ENCODE data around the gene ITGA11.
A peak's percentile ranks its signal among the peaks of the same experiment; 100 is the strongest.

Gene ITGA11

DNA sequence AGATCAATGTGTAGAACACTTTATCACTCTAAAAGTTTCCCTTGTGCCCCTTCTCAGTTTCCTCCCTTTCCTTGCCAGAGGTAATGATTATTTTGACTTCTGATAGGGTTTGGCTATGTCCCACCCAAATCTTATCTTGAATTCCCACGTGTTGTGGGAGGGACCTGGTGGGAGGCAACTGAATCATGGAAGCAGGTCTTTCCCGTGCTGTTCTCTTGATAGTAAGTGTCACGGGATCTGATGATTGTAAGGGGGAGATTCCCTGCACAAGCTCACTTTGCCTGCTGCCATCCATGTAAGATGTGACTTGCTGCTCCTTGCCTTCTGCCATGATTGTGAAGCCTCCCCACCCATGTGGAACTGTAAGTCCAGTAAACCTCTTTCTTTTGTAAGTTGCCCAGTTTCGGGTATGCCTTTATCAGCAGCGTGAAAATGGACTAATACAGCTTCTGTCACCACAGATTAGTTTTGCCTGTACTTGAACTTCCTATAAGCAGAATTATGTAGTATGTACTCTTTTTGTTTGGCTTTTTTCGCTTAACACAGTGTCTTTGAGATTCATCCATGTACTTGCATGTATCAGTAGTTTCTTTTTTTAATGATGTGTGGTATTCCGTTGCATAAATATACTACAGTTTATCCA, 147.2 kb downstream of the ITGA11 start:
- DNase-seq = no peak

DNA sequence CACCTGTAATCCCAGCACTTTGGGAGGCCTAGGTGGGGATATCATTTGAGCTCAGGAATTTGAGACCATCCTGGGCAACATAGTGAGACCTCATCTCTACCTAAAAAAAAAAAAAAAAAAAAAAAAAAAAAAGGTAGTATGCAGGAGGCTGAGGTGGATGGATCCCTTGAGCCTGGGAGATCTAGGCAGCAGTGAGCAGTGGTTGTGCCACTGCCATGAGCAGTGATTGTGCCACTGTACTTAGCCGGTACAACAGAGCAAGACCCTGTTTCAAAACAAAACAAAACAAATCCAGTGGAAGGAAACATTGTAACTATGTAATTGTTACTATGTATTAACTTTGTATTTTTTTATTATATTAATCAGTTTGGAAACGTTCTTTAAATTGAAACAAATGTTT, 148.6 kb downstream of the ITGA11 start:
- DNase-seq = no peak

DNA sequence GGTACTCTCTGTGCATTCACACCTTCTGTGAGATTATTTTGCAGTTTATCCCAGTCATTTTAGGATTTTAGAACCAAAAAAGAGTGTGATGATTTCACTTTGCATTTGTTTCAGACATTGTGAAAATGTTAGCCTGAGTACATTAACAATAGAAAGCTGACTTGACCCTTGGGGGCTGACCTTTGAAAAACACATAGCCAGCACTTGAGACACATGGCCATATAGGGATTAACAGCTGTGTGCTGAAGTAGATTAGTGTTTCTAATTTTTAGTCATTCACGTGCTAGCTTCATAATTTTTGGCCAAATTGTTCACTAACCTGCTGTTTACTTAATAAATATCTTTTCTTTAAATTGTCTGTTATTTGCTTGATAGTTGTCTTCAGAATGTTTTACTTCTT, 151.0 kb downstream of the ITGA11 start:
- DNase-seq = no peak

DNA sequence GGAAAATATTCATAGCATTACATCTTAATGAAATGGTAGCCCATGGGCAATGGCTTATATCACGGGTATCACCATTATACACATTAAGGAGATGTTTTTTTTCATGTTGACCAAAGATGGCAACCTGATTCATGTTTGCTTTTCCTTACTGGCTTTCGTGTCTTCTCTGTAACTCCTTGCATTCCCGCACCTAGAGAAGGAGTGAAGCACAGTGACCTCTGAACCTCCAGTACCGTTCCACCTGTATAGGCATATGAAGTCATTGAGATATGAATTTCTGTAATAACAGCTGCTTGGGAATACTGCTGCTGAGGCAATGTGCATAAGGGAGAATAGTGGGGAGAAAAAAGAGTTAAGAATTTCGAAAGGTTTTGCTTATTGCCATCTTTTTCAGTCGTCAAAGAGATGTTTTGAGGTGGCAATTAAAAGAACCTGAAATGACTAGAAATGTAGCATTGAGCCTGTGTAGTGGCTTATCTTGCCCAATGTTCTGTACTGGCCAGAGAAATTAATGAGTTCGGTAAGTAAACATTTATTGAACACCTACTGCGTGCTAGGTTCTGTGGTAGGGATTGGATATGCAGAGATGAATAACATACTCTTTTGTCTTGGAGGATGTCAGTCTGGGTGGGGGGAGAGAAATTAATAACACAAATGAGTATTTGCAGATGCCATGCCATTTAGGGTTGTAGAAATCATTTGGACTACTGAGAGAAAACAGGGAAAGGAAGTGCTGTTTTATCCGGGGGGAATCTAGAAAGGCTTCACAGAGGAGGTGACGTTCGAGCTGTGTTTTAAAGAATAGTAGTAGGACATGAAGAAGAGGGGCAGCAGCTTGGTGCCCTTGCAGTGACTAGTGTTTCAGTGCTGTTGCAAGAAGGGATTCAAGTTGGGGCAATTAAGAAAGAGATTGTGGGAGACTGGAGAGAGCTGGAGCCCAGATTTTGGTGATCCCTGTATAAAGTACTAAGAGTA, 151.9 kb downstream of the ITGA11 start:
- no peak for DNase-seq

DNA sequence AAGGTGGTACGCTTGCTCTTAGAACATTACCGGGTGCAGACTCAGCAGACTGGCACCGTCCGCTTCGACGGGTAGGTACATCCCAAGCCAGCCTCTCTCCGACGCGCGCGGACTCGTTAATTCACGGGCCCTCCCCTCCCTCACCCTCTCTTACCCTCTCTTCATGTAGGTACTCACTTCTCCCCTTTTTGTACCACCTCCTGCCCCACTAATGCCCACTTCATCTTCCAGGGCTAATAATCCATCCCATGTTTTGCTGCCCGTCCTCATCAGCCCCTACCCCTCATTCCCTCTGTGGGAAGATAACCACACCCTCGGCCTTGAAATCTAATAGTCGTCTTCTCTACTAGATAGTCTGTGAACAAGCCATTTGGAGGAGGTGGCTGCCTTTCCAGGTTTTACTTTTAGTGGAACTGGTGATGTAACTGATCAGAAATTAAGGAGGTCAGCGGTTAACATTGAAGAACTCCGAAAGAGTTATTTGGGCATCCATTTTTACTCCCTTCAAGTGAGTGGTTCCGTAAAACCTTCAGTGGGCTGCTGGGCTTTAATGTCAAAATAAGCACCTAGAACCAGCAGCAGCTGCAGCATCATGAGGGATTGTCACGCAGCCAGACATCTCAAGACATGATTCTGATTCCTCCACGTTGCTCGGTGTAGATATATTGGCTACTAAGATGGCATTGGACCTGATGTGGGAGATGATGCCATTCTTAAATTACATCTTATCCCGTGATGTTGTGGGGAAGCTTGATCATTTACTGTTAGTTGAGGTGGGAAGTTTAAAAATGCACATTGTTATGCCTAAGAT, 153.2 kb downstream of the ITGA11 start:
- DNase-seq = no peak

DNA sequence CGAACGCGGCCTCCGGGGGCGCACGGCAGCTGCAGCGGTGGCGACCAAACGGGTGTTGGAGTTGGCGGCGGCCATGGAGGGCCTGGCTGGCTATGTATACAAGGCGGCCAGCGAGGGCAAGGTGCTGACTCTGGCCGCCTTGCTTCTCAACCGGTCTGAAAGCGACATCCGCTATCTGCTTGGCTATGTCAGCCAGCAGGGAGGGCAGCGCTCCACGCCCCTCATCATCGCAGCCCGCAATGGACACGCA, 153.7 kb downstream of the ITGA11 start:
- DNase-seq = no peak

DNA sequence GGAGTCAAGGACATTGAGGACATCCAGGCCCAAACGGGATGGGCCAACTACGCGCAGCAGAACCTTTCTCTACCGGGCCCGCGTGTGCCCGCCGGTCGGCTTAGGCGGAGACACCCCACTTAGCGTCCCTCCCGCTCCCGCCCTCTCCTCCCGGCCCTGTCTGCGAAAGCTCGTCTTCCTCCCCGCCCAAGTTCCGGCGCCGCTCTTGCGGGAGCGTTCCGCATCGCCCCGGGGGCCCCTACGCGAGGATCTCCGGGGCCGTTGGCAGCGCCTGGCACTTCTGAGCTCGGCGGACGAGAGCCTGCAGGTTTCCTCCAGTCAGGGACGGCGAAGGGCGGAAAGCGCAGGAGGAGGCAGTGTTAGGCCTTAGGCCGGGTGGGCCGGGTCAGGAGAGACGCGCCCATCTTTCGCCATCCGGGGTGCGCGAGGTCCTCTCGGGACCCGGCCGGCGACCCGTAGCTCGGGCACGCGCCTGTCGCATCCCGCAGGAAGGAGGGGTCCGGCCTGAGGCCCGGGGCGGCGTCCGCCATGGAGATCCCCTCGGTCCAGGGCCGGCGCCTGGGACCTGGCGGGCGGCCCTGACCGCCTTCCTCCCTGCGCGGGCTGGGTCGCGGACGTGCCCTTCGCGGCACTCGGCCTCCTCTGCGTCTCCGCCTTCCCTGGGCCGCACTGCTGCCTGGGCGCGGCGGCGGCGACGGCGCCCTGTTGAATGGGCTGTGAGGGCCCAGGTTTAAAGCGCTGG, 154.2 kb downstream of the ITGA11 start, which contains the start of gene FEM1B:
FEM1B (plus strand) TSS at position 143 of the 742 bp plus-strand sequence. CDS start 673 bp downstream, outside the sequence.
- peak; percentile 91 for DNase-seq

DNA sequence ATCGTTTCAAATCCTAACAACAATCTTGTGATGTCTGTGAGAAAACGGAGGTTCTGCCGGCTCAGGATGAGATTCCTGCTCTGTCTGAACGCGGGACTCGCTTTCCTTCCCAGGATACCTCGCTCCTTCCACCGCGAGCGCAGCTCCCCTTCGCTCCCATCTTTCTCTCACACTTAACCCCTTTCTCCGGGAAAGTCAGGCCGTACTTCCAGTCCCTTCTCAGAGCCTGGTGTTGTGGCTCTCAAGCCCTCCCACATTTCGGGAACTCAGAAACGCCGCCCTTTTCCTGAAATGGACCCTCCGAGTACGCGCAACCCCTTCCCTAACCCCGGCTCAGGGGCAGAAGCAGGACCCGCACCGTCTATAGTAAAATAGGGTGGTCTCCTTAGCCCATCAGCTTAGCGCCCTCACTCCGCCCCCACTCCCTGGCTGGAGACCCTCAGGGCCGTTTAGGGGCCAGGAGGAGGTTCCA, 154.8 kb downstream of the ITGA11 start:
- no peak for DNase-seq

DNA sequence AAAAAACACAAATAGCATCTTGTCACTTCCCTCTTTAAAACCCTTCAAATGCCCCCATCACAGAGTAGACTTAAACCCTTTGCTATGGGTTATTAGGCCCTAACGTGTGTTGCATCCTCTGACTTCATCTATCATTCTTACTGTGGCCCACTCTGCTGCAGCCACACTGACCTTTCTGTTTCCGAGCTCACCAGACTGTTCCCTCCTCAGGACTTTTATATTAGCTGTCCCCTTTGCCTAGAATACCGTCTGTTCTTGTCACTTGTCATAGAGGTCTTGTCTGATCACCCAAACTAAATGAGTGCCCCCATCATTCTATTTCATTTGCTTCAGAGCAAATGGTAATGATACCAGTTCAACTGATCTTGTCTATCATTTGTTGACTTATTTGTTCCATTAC, 155.3 kb downstream of the ITGA11 start:
- no peak for DNase-seq

DNA sequence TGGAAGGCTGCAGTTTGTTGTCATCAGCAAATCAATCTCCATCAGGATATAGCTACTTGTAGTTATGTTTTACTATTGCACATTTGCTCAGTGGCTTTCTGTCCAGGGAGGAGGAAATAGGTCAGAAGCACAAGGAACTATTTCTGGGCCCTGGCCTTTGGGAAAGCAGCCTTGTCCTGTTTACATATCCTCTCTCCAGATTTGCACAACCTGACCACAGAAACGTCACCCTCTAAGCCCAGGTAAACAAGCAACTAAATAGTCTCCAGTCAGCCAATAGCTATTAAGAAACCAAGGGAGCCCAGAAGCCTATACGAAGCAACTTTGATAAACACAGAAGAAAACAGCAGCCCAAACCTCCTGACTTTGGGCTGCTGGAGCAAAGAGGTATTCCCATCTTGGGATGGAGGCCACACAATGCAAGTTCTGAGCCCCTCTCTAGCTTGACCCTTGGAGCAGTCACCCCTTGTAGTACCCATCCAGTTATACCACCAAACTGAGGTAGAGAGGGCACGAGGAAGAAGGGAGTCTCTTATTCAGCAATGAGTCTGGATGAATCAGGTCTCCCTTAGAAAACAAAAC, 156.7 kb downstream of the ITGA11 start:
- no peak for DNase-seq

DNA sequence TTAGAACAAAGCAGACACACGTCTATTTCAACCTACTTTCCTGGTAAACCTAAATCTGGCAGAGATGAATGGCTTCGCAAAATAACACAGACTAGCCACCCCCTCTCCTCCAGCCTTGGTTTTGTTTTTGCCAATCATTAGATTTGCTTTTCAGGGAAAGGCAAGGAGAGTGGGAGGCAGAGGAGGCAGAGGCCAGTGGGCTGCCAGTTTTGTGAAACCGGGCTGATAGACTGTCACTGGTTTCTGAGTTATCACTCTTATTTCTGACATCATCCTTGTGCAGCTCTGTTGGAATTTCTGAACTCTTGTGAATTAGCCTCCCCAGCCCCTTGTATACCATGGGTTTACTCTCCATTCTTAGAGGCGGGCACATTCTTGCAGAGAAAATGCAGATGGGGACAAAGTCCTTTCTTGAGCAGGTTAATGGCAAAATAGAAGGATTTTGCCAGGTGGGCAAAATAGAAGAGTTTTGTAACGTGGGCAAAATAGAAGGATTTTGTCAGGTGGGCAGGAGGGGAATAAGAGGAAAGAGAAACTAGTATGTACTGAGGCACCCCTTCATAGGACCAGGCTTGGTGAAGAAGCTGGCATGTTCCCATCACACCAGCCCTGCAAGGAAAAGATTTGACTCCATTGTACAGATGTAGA, 157.6 kb downstream of the ITGA11 start:
- no peak for DNase-seq

DNA sequence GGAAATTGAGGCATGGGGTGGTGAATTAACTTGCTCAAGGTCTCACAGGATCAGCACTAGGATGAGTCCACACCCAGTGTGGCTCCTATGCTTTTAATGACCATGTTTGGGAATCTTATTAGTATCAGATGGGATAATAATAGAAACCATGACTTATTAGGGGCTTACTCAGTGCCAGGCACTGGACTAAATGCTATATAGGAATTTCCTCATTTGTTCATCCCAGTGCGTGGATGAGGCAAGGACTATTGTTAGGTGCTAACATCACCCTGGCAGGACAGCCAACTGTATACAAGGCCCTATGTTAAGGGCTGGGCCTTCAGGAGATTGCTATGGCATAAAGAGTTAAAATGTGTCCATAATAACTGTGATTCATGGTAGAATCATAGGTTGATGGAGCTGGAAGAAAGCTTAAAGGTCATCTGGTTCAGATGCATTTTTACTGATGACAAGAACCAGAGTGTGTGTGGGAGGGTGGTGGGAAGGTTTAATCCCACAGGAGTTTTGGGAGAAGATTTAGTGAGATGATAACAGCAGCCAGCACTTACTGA, 159.2 kb downstream of the ITGA11 start:
- no peak for DNase-seq

DNA sequence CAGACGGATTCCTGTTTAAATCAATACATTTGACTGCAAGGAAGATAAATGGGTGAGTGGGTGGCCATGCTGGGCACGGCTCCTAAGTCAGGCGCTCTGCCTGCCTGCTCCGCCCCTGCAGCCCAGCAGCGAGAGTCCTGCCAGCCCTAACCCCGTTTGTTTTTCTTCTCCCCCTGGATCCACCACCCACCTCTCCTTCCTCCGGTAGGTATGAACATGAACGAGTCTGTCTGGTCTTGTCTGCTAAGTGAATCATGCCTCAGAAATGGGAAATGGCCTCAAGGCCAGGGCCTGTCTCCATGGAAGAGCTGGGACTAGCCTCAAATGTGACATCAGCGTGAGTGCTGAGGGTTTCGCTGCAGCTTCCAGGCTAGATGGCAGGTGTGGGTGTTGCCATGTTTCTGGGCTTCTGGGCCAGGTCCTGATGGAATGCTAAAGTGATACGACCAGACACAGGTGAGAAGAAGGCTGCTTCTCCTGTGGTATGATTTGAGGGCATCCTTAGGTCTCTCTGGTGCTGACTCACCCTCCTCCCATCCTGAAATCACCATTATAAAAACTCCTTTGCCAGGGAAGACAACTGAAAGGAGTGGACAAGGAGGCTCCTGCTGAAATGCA, 160.0 kb downstream of the ITGA11 start:
- DNase-seq = no peak

DNA sequence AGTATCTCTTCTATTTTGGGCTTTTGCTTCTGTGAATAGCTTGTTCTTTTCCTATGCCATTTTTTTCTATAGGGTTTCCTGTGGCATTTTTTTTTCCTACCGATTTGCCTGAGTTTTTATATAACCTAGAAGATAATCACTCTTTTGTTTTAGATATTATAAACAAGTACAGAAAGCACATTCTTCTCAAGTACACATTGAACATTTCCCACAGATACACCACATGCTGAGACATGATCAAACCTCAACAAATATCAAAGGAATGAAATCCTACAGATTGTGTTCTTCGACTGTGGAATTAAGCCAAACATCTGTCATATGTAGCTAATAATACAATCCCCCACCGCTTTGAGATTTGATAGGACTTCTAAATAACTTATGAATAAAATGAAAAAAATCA, 163.6 kb downstream of the ITGA11 start:
- DNase-seq = no peak

DNA sequence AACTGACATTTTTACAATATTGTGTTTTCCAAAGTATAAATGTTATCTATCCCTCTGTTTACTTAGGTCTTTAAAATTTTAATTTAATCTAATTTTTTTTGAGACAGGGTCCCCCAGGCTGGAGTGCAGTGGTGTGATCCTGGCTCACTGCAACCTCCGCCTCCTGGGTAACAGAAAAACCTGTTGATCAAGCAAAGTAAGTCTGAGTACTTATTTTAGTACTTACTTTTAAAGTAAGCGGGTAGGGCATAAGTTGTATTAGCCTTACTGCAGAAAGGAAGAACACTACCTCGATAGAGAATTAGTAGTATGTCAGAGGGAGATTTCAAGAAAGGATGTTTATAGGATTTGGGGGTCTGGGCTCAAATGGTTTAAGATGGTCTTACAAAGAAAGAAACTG, 166.3 kb downstream of the ITGA11 start:
- DNase-seq = no peak

DNA sequence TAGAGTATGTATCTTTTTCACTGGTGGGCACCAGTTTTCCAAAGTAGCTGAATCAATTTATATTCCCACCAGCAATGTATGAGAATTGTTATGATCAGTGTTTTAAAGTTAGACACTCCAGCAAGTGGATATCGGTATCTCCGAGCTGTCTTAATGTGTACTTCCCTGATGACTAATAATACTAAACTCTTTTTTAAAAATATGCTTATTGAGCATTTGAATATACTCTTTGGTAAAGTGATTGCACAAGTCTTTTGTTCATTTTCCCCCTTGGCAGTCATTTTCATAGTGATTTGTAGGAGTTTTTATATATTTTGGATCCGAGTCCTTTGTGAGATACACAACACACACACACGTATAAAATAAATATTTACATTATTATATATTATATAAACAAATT, 166.9 kb downstream of the ITGA11 start:
- no peak for DNase-seq

DNA sequence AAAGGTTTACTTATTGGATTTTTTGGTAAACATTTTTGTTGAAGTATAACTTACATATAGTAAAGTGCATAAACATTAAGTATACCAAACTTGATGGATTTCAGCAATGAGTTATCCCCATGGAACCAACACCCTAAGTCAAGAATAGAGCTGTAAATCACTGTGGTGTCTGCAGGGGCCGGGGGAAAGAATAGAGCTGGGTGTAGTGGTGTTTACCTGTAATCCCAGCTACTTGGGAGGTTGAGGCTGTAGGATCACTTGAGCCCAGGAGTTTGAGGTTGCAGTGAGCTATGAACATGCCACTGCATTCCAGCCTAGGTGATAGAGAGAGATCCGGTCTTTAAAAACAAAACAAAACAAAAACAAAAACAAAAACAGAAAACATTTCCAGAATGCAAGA, 167.7 kb downstream of the ITGA11 start:
- DNase-seq = no peak

DNA sequence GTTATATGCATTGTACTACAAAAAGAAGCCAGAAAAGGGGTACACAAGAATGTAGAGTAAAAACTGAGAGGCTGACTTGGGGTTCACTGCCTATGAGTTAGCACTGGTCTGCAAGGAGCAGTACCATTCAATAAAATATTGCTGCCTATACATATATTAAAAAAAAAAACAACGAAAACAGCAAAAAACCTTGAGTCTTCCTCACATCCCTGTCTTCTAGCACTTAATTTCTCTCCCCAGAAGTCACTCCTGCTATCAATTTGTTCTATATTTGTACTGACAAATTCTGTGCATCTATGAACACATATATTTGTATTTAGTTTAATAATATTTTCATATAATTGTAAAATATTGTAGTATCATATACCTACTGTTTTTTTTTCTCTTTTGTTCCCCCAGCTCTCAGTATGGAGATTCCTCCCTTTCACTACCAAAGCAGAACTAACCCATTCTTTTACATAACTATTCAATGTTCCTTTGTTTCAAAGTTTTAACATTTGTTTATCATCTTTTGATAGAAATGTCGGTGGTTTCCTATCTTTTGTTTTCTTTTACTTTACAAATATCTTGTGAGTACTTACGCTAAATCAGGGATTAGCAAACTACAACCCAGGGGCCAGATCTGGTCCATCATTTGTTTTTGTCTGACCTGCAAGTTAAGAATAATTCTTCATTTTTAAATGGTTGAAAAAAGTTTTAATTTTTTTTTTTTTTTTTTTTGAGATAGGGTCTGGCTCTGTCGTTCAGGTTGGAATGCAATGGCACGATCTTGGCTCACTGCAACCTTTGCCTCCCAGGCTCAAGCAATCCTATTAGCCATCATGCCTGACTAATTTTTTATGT, 169.2 kb downstream of the ITGA11 start:
- no peak for DNase-seq

DNA sequence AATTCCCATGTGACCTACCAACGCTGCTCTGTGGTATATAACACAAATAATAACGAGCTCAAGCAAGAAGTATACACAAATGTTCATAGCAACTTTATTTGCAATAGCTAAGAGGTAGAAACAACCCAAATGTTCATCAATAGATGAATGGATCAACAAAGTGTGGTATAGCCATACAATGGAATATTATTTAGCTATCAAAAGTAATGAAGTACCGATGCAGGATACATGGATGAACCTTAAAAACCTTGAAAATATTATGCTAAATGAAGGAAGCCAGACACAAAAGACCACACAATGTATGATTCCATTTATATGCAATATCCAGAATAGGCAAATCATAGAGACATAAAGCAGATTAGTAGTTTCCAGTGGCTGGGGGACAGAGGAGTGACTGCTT, 170.0 kb downstream of the ITGA11 start:
- DNase-seq = no peak

DNA sequence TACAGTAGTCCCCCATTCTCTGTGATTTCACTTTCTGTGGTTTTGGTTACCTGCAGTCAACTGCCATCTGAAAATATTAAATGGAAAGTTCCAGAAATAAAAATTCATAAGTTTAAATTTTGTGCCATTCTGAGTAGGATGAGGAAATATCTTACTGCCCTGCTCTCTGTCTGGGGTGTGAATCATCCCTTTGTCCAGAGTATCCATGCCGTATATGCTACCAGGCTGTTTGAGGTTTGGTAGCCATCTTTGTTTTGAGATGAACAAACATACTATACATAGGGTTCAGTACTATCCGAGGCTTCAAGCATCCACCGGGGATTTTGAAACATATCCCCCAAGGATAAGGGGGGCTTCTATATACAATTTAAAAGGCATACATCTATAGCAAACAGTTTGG, 170.7 kb downstream of the ITGA11 start:
- no peak for DNase-seq

Measured in activated CD4-positive, alpha-beta T cell treated with anti-CD3 and anti-CD28 coated beads, Interleukin-2, Interleukin-6, amounts not matched to agents 100 ng/mL and 50 ng/mL, durations not matched to agents 16 hours and 8 hours (primary cell).